Inferior parietal cortex (tissue), 1 donor: ENCODE data around the gene EVI5L.

Source experiments
- DNase-seq: peaks from one replicate; pipeline ENCODE4 v3.0.0-alpha.2; 2016; ENCODE audit errors: extremely low spot score

The EVI5L gene

DNA sequence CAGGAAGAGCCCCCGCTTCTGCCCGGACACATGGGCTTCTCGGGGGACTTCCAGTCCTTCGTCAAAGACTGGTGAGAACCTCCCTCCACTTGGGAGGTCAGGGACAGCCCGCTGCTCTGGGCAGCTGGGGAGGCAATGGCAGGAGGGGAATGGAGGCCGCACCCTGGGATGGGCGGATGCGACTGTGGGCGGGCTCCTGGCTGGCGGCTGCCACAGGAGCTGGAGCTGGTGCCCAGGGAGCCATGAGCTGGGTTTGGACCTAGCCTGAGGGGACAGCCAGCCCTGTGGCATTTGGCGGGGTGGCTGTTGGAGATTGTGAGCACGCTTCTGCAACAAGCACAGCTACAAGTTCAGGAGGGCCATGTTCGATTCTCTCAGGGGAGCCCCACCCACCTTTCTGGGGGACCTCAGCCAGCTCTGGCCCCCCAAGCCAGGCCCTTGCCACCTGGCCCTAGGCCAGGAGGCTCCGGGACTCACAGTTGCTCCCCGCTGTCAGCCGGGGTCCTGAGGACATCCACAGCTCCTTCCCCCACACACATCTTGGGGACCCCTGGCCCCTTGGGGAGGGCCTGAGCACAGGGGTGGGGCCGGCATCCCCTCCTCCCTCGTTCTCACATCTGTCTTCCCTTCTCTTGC lies 81.6 kb downstream of the EVI5L start:
- DNase-seq = no peak

DNA sequence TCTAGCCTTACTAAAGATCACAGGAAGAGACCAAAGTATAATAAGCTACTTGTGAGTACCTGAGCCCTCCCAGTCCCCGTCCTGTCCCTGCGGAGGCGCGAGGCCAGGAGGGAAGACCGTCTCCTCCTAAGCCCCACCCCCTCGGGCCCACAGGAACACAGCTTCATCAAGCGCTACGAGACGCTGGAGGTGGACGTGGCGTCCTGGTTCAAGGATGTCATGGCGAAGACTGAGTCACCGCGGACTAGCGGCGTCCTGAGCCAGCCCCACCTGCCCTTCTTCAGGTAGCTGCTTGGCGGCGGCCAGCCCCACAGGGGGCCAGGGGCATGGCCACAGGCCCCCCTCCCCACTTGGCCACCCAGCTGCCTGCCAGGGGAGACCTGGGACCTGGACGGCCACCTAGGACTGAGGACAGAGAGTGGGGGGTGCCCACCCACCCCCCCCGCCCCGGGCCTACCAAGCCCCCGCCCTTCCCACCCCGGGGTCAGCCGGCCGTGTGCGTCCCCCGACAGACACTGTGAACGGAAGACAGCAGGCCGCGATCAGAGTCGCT lies 82.2 kb downstream of the EVI5L start:
- no peak for DNase-seq

DNA sequence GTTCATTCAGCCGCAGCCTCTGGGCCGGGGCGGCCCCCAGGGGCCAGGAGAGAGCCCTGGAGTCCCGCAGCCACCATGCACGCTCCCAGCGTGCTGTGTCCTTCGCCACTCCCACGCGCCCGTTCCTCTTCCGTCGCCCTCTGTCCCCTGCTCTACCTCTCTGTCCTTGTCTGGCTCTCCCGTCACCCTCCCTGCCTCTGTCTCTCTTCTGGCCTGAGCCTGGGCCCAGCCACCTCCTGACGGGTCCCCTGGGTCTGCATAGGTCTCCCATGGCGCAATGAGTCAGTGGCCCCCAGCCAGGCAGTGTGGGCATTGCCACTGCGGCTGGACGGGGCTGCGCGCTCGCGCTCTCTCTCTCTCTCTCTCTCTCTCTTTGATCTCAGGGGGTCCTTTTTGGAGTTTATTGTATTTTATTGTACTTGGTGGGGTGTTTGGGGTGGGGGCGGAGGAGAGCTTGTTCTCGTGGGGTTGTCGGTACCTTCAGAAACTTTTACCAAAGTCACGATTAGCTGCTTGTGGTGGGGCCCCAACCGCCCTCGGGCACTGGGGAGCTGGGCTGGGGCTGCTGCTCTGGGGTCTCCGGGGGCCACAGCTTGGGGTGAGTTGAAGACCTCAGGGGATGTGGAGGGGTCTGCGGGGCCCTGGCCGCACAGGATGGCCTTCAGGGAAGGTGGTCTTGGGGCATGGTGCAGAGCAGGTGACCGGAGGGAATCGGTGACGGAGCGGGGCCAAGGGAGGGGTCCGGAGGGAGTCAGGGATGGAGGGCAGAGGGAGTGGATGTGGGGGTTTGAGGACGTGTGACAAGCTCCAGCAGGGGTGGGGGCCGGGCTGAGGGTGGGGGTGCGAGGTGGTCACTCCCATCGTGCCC lies 82.9 kb downstream of the EVI5L start:
- DNase-seq = no peak

DNA sequence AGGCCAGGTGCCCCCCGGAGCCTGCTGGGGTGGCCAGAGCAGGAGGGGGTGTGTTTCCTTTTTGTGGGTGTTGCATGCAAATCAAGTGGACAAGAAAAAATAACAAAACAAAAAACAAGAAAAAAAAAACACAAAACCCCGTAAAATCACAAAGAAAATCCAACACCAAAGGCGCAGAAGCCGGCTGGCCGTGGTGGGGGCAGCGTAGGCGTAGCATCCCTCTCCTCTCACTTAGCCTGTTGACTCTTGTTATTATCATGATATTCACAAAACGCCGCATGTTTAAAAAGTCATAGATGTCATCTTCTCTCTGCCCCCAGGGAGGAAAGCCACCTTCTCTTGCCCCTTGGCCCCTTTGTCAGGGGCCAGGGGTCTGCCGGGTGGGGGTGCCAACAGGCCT lies 83.6 kb downstream of the EVI5L start:
- DNase-seq = no peak

- no peak for DNase-seq
These were observed 84.1 kb downstream of the EVI5L start for GRCh38 chr19:7914099-7914498.
